Activated naive CD4-positive, alpha-beta T cell (primary cell): Measurements from ENCODE around the gene SCNN1B.
"Not testable (repeated sequence)": the region's sequence is repeated elsewhere in the genome, so short reads cannot be mapped to it uniquely, and the experiment has no call there.

Experiments
- DNase-seq, 4 experiments: peaks; one replicate each; lab custom pipeline; 2025; lab: John Stamatoyannopoulos, UW

SCNN1B gene

DNA sequence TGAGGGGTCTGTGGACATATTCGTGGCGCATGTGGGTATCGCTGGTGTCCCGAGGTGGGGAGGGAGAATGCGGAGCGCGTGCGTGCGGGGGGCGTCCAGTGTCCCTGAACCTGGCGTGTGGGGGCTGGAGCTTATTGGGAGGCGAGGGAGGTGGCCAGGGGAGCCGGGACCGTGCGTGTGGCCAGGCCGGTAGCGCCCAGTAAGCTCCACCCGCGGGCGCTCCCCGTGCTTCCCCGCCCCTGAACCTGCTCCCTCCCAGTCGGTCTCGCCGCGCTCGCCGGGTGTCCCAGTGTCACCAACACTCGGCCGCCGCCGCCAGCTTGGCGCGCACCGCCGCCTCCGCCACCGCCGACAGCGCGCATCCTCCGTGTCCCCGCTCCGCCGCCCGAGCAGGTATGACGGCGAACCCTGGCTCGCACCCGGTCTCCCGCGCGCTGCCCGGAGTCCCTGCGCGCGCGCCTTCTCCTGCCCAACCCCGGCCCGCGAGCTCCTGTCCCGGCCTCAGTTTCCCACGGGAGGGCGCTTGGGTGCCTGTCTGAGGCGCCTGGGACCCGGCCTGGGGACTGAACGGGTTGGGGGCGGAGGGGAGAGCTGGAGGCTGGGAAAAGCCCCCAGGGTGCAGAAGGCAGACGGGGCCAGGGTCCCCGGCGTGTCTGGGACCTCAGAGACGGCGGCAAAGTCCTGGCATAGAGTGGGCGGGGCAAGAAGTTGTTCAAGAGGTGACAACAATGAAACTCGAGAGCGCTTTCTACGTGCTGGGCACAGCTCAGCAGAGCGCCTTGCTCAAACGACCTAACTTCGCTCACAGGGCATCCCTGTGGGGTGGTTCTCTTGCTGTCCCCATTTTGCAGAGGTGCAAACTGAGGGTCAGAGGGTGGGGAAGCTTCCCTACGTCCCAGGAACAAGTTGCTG, at the start of gene SCNN1B:
Gene SCNN1B, plus strand, starts transcription at position 258 of the 912 bp plus-strand sequence. CDS start 46,298 bp downstream, outside the sequence.
- DNase-seq: no peak

- DNase-seq: no peak
These were observed 49.8 kb upstream of the SCNN1B start for GRCh38 chr16:23252310-23252709.

- DNase-seq: not testable (repeated sequence)
These were observed 48.5 kb upstream of the SCNN1B start for GRCh38 chr16:23253650-23254049.

DNA sequence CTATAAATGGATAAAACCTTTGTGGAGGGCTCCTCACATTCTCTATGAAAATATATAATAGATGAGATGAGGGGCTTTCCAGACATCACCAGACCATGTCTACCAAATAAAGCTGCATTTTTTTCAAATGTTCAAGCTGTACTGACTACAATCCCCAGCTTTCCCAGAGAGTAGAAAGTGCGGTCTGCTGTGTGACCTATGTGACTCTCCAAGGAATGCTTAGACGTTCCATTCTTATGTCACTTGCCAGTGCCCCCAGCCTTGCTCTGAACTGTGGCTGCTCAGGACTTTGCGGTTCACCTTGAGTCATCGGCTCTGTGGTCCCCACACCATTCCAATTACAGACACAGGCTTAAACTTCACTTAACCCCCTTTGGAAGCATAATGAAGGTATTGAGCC, 47.8 kb upstream of the SCNN1B start:
- DNase-seq: no peak

DNA sequence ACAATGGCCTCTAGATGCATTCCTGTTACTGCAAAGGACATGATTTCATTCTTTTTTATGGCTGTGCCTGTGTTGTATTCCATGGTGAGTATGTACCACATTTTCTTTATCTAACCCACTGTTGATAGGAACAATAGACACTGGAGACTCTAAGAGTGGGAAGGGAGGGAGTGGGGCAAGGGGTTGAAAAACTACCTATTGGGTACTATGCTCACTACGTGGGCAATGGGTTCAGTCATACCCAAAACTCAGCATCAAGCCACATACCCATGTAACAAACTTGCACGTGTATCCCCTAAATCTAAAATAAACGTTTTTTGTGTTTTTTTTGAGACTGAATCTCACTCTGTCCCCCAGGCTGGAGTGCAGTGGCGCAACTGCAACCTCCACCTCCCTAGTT, 47.1 kb upstream of the SCNN1B start:
- no peak for DNase-seq

DNA sequence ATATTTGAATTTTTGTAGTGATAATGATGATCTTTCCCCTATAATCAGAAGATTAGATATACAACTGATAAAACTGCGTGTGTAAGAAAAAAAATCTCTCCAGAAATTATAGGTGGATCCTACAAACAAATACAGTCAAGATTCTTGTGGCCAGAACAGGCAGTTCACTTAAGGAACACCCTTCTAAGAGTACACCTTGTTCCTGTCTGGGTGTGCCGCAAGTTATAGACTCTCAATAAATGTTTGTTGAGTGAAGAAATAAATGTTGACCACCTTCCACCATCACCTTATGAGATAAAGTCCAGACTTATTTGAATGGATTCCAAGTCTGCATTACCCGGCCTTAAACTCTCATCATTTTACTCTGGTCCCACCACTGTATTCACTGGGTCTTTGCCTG, 45.7 kb upstream of the SCNN1B start:
- no peak for DNase-seq

DNA sequence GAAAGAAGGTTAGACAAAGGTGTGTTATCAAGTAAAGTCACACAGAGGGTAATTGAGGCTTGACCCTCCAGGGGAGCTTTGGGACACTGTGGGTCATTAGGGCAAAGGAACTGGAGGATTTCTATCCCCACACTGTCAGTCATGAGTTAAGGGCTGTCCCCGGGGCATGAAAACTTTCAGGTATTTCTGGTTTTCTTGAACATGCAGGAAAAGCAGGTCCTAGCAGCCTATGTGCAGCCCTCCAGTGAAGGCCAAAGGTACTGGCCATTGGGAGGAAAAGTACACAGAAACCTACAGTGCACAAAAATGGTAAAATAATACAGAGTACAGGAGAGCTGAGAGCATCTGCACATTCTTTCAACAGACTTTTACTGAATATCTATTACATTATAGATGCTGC, 44.4 kb upstream of the SCNN1B start:
- DNase-seq: no peak

- DNase-seq: no peak
These were observed 43.2 kb upstream of the SCNN1B start for GRCh38 chr16:23258919-23259237.

DNA sequence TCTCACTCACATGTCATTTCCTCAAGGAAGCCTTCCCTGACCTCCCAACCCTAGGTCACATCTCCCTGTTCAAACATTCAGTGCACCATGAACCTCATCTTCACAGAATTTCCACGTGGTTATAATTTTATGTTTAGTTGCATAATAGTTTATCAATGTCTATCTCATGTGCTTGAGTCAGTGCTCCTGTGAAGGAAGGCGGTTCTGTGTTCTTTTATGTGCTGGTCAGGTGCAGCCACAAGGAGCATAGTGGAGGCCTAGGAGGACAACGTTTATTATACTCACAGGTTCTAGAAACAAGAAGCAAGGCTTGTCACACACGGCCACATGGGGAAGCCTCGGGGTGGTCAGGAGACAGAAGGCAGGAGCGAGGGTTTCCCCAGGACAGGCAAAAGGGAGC, 34.5 kb upstream of the SCNN1B start:
- DNase-seq: no peak

DNA sequence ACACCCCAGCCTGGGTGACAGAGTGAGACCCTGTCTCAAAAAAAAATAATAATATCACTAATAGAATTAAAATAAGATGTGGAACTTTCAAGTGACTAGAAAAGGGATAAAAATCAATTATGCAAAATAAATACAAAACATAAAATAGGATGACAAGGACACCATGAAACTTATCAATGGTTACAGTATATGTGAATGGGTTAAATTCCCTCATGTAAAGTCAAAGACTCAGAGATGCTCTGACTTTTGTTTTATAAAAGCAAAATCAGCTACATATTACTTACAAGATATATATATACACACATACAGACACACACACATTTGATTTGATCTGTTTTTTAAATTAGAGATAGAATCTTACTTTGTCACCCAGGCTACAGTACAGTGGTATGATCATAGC, 33.5 kb upstream of the SCNN1B start:
- DNase-seq: no peak

GRCh38 chr16:23269248-23269953, 32.7 kb upstream of the SCNN1B start:
- DNase-seq: no peak

DNA sequence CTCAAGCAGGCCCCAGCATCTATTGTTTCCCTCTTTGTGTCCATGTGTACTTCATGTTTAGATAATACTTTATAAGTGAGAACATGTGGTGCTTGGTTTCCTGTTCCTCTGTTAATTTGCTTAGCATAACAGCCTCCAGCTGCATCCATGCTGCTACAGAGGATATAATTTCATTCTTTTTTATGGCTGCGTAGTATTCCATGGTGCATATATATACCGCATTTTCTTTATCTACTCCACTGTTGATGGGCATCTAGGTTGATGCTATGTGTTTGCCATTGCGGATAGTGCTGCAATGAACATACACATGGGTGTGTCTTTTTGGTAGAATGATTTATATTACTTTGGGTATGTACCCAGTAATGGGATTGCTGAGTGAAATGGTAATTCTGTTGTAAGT, 31.4 kb upstream of the SCNN1B start:
- DNase-seq: no peak

DNA sequence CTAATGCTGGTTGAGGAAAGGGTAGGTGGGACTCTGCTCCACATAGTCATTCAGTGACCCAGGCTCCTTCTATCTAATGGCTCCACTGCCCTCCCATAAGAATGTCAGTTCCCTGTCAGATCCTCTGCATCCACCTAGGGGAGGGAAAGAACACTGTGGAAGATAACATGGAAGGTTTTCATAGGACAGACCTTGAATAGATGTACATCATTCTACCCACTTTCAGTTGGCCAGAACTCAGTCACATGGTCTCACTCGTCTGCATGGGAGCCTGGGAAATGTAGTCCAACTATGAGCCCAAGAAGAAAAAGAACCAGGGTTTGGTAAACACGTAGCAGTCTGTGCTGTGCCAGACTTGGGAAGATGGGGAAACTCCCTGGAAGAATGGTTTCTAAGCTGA, 27.1 kb upstream of the SCNN1B start:
- DNase-seq: no peak

DNA sequence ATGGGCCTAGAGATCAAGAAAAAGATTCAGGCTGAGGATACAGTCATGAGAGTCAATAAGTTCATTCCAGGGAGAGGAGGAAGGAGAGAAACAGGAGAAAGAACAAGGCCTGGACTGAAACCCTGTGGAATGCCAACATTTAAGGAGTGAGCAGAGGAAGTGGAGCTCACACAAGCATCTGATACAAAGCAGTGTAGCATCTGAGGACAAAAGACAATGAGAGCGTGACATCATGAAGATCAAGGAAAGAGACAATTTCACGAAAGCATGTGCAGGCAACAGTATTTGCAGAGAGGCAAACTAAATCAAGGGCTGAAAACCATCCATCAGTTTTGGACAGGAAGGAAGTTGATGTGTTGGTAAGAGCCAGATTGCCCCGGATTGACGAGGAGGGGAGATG, 25.3 kb upstream of the SCNN1B start:
- no peak for DNase-seq

DNA sequence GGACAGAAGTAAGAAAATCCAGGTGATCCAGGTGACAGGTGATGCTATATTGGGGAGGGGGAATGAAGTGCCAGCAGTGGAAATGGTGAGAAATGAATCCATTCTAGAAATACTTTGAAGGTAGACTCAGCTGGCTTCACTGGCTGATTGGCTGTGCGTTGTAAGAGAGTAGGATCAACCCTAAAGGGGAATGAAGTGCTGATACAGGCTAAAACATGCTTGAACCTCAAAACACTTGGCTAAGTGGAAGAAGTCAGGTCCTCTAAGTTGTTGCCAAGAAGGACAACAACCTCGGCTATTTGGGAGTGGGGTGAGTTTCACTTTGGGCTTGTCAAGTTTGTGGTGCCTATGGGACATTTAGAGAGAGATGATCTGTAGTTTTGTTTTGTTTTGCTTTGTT, 24.1 kb upstream of the SCNN1B start:
- DNase-seq: no peak

- DNase-seq: no peak
These were observed 22.4 kb upstream of the SCNN1B start for GRCh38 chr16:23279721-23280153.

DNA sequence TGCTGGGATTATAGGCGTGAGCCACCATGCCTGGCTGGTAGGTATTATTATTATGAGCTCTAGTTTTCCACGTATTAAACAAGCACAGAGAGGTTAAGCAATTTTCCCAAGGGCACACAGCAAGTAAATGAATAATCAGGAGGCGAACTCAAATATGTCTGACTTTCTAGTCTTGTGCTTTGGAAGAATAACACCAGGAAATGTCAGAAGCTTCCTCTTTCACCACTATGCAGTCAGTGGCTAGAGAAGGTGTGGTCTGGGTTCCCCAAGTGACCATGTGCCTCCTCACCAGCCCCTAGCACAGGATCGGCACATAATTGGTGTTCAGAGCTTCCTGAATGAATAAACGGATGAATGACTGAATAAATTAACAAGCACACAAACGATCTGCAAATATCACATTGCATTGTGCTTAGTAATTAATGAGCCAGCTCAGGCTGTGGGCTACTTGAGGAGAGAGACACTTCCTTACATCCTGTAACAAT, 21.6 kb upstream of the SCNN1B start:
- DNase-seq: no peak

DNA sequence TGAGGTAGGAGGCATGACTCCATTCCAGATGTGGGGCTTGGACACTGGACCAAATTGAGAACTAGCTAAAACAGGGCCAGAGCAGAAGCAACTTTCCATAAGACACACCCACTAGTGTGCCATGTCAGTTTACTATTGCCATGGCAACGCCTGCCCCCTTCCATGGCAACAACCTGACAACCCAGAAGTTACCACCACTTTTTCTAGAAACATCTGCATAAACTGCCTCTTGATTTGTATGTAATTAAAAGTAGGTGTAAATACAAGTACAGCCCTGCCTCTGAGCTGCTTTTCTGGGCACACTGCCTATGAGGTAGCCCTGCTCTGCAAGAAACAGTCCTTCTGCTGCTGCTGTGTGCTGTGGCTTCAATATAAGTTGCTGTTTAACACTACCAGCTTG, 19.5 kb upstream of the SCNN1B start:
- no peak for DNase-seq

DNA sequence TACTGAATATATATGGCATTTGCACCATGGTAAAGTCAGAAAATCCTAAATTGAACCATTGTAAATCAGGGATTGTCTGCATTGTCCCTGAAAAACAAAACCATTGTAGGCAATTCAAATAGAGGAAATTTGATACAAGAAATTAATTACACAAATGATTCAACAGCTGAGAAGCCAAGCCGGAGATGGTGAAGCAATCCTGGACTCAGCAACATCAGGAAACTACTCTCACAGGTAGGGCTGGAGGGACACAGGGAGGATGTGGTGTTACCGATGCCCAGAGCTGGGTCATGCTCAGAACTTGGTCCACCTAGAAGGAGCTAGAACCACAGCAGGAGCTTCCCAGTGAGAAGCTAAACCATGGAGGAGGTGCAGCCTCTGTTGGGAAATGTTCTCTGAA, 18.5 kb upstream of the SCNN1B start:
- DNase-seq: no peak

DNA sequence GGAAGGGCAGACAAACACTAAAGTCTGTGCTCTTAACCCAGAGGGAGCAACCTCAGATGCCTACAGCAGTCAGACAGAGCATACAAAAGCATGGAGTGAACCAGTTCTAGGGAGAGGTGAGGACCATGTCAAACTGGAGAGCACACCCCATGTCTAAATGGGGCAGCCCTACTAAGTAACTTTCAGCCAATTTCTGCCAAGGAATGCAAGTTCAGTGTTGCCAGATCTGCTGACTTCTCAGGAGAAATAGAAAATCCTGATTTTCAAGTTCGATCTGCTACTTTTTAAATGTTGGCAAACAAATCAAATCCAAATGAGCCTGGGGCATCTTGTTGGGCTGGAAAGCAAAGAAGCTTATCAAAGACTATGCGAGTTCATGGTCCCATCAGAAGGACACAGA, 17.5 kb upstream of the SCNN1B start:
- DNase-seq: no peak

- DNase-seq: no peak
These were observed 16.0 kb upstream of the SCNN1B start for GRCh38 chr16:23286131-23286532.

DNA sequence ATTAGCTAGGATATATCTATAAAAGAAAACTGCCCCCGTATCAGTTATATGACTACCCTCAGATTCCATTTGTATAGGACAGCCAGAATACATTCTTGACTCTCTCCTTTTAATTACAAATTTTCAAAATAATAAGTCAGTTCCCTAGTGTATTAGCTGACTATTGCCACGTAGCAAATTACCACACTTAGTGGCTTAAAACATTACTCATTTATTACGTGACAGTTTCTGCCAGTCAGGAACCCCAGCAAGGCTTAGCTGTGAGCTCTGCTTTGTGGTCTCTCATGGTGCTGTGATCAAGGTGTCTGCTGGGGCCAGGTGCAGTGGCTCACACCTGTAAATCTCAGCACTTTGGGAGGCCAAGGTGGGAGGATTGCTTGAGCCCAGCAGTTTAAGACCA, 13.9 kb upstream of the SCNN1B start:
- no peak for DNase-seq
